Activated CD4-positive, alpha-beta T cell treated with anti-CD3 and anti-CD28 coated beads for 36 hours (primary cell): ENCODE measurements around the gene PCDHGB1. TPM values are rescaled to one million over a fixed set of nuclear protein-coding genes. Genes with fewer than 3 reads are reported as not detected.
"Not testable (repeated sequence)": the region's sequence is repeated elsewhere in the genome, so short reads cannot be mapped to it uniquely, and the experiment has no call there.

ENCODE experiments used
- ATAC-seq: fragments of 200-7000 bp; cut with Tn5 transposase; one replicate; pipeline ENCODE4 v1.10.0; 2021; ENCODE audit warnings: mild to moderate bottlenecking, moderate library complexity
- CTCF ChIA-PET: fragments of 350-600 bp; sonication (Branson Sonifier 250); formaldehyde crosslinking; loops from one replicate; lab custom pipeline; 2021; ENCODE audit warnings: antibody characterized with exemption; lab: Charles Lee
- POLR2A ChIA-PET: fragments of 350-600 bp; sonication (Branson Sonifier 250); formaldehyde crosslinking; loops from one replicate; lab custom pipeline; 2021; ENCODE audit warnings: antibody characterized with exemption, inconsistent platforms; lab: Charles Lee
- DNase-seq: peaks from one replicate; pipeline ENCODE4 v3.0.0-alpha.2; 2020
- H3K27ac Mint-ChIP-seq: one replicate; pipeline ENCODE4 v1.8.0; 2021; ENCODE audit warnings: mixed read lengths
- H3K27me3 Mint-ChIP-seq: one replicate; pipeline ENCODE4 v1.8.0; 2021; ENCODE audit warnings: mixed read lengths
- H3K36me3 Mint-ChIP-seq: one replicate; pipeline ENCODE4 v1.8.0; 2021; ENCODE audit warnings: low read depth, mixed read lengths
- H3K4me1 Mint-ChIP-seq: one replicate; pipeline ENCODE4 v1.8.0; 2021; ENCODE audit warnings: mixed read lengths
- H3K4me3 Mint-ChIP-seq: one replicate; pipeline ENCODE4 v1.8.0; 2021; ENCODE audit warnings: mild to moderate bottlenecking, moderate library complexity, mixed read lengths
- H3K9me3 Mint-ChIP-seq: one replicate; pipeline ENCODE4 v1.8.0; 2021; ENCODE audit warnings: low read depth, mixed read lengths
- intact Hi-C, 2 experiments: fragments of 100-400 bp; cut with DNase I in 1 of 2; cut with micrococcal nuclease in 1 of 2; formaldehyde crosslinking; loops; one replicate each; pipeline versions ENCODE4 v1.14.2 to v1.15.1; 2022 to 2024; cut with DNase I, micrococcal nuclease
- total RNA-seq, 2 experiments: library from RNA; stranded (reverse); gene quantifications; one replicate each; pipeline ENCODE4 v1.2.3, GENCODE V29; 2021

Gene PCDHGB1
- total RNA-seq, 2 experiments from 2014 or later = not detected

DNA sequence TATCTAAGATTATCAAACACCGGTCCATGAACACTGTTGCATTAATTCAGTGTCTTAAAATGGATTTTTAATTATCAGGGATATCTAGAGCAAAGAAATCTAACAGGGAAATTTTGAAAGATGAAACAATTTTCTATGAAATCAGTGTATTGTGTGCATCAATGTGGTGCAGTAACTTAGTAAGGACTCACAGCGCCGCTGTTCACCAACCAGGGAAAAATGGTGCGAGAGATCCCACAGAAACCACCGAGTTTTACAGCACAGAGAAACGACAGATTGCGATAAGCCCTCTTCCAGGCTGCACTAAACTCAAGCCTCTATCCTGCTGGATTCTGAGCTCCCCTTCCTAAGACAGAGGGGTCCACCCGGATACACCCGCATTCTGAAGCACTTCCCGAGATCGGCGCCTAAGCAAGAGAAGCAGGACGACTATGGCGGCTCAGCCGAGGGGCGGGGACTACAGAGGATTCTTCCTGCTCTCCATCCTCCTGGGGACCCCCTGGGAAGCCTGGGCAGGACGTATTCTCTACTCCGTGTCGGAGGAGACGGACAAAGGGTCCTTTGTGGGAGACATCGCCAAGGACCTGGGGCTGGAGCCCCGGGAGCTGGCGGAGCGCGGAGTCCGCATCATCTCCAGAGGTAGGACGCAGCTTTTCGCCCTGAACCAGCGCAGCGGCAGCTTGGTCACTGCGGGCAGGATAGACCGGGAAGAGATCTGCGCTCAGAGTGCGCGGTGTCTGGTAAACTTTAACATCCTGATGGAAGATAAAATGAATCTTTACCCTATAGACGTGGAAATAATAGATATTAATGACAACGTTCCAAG lies 32.8 kb downstream of the PCDHGB1 start, which contains the start of gene PCDHGA7:
TSS of gene PCDHGA7 (plus strand) at position 274 of the 826 bp plus-strand sequence. CDS start at position 432, 158 bp downstream.
- H3K36me3 Mint-ChIP-seq = peaks cover 10% of the 10 kb centered on the region
- H3K4me1 Mint-ChIP-seq = no peaks in the 10 kb centered on the region
- CTCF ChIA-PET = interaction anchor here (0.7 kb wide), 1 partner anchor 187 kb away, joined by 3 read pairs; no protein-coding TSS in a partner anchor
- peaks cover 27% of the 10 kb centered on the region for H3K9me3 Mint-ChIP-seq
- intact Hi-C loops = no loop called here
- POLR2A ChIA-PET = no interaction called here
- peak within 1 kb of the TSS; percentile 47 for H3K4me3 Mint-ChIP-seq
- no peak for DNase-seq
- ATAC-seq = no peak
- no peak within 1 kb of the TSS for H3K27ac Mint-ChIP-seq
- H3K27me3 Mint-ChIP-seq = peaks cover 64% of the 10 kb centered on the region

DNA sequence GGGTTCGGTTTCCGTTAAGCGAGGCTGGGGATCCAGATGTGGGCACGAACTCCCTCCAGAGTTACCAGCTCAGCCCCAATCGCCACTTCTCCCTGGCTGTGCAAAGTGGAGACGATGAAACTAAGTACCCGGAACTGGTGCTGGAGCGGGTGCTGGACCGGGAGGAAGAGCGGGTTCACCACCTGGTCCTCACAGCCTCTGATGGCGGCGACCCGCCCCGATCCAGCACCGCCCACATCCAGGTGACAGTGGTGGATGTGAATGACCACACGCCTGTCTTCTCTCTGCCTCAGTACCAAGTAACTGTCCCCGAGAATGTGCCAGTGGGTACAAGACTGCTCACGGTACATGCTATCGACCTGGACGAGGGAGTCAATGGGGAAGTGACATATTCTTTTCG lies 33.4 kb downstream of the PCDHGB1 start:
- DNase-seq (no peak), ATAC-seq (no peak)
- Mint-ChIP-seq H3K27me3 (peaks cover 66% of the 10 kb centered on the region), H3K4me1 (no peaks in the 10 kb centered on the region), H3K9me3 (peaks cover 29% of the 10 kb centered on the region), H3K36me3 (peaks cover 12% of the 10 kb centered on the region), H3K4me3 (no peak overlapping the region), H3K27ac (no peak overlapping the region)
- CTCF ChIA-PET = interaction anchor here (0.6 to 0.7 kb wide), 2 partner anchors 188 to 223 kb away, joined by 3 read pairs; no protein-coding TSS in a partner anchor
- intact Hi-C loops = no loop called here
- POLR2A ChIA-PET = no interaction called here

DNA sequence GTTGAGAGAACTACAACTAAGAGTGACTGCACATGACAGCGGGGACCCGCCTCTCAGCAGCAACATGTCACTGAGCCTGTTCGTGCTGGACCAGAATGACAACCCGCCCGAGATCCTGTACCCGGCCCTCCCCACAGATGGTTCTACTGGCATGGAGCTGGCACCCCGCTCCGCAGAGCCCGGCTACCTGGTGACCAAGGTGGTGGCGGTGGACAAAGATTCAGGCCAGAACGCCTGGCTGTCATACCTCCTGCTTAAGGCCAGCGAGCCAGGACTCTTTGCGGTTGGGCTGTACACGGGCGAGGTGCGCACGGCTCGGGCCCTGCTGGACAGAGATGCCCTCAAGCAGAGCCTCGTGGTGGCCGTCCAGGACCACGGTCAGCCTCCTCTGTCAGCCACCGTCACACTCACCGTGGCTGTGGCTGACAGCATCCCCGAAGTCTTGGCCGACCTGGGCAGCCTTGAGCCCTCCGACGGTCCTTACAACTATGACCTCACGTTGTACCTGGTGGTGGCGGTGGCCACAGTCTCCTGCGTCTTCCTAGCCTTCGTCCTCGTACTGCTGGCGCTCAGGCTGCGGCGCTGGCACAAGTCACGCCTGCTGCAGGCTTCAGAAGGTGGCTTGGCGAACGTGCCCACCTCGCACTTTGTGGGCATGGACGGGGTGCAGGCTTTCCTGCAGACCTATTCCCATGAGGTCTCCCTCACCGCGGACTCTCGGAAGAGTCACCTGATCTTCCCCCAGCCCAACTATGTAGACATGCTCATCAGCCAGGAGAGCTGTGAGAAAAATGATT lies 34.8 kb downstream of the PCDHGB1 start:
- peaks cover 70% of the 10 kb centered on the region for H3K27me3 Mint-ChIP-seq
- ATAC-seq (no peak), DNase-seq (no peak)
- peaks cover 35% of the 10 kb centered on the region for H3K9me3 Mint-ChIP-seq
- no peak overlapping the region for H3K27ac Mint-ChIP-seq
- no peak overlapping the region for H3K4me3 Mint-ChIP-seq
- no peaks in the 10 kb centered on the region for H3K4me1 Mint-ChIP-seq
- intact Hi-C loops = no loop called here
- CTCF ChIA-PET = no interaction called here
- POLR2A ChIA-PET = no interaction called here
- H3K36me3 Mint-ChIP-seq = peaks cover 15% of the 10 kb centered on the region

DNA sequence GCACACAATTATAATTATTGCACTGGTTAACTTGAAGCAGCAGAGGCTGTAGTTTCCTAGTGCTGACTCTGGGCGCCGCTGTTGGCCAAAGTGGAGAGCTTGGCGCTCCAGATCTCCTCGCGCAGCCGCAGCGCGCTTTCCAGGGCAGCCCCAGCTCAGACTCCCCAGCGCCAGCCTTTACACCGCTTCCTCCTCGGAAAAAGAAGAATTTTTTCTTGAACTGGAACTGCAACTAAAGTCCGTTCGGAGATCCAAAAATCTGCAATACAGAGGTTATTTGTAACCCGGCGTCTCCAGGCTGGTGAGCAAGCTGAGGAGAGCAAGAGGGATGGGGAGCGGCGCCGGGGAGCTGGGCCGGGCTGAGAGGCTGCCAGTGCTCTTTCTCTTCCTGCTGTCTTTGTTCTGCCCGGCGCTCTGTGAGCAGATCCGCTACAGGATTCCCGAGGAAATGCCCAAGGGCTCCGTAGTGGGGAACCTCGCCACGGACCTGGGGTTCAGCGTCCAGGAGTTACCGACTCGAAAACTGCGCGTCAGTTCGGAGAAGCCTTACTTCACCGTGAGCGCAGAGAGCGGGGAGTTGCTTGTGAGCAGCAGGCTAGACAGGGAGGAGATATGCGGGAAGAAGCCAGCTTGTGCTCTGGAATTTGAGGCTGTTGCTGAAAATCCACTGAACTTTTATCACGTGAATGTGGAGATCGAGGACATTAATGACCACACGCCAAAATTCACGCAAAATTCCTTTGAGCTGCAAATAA lies 37.8 kb downstream of the PCDHGB1 start, which contains the start of gene PCDHGB4:
TSS of gene PCDHGB4 (plus strand) at position 142 of the 755 bp plus-strand sequence. CDS start at position 329, 187 bp downstream.
- Mint-ChIP-seq H3K36me3 (peaks cover 18% of the 10 kb centered on the region), H3K4me3 (peak within 1 kb of the TSS; percentile 23), H3K27me3 (peaks cover 71% of the 10 kb centered on the region), H3K9me3 (peaks cover 42% of the 10 kb centered on the region)
- CTCF ChIA-PET = interaction anchor here (1.2 to 1.3 kb wide), 2 partner anchors 10 to 43 kb away, joined by 3 read pairs; partner anchors contain the start of gene PCDHGB5
- ATAC-seq = peak; percentile 68
- H3K4me1 Mint-ChIP-seq, H3K27ac Mint-ChIP-seq, intact Hi-C loops: not testable (repeated sequence)
- DNase-seq = peak; percentile 56
- POLR2A ChIA-PET = interaction anchor here (0.6 kb wide), 1 partner anchor 127 kb away, joined by 3 read pairs; no protein-coding TSS in a partner anchor

DNA sequence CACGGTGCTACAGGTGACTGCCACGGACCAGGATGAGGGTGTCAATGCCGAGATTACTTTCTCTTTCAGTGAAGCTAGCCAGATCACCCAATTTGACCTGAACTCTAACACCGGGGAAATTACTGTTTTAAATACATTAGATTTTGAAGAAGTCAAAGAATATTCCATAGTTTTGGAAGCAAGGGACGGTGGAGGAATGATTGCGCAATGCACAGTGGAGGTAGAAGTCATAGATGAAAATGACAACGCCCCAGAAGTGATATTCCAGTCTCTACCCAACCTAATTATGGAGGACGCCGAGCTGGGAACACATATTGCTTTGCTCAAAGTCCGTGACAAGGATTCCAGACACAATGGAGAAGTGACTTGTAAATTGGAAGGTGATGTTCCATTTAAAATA lies 38.8 kb downstream of the PCDHGB1 start:
- ChIA-PET CTCF (interaction anchor here (1.2 kb wide), 1 partner anchor 9 kb away, joined by 3 read pairs; the partner anchor contains the start of gene PCDHGB5), POLR2A (no interaction called here)
- DNase-seq (no peak), ATAC-seq (no peak)
- peaks cover 69% of the 10 kb centered on the region for H3K27me3 Mint-ChIP-seq
- no peak overlapping the region for H3K4me3 Mint-ChIP-seq
- no peaks in the 10 kb centered on the region for H3K4me1 Mint-ChIP-seq
- peaks cover 43% of the 10 kb centered on the region for H3K9me3 Mint-ChIP-seq
- intact Hi-C loops = no loop called here
- peaks cover 21% of the 10 kb centered on the region for H3K36me3 Mint-ChIP-seq
- H3K27ac Mint-ChIP-seq = no peak overlapping the region

DNA sequence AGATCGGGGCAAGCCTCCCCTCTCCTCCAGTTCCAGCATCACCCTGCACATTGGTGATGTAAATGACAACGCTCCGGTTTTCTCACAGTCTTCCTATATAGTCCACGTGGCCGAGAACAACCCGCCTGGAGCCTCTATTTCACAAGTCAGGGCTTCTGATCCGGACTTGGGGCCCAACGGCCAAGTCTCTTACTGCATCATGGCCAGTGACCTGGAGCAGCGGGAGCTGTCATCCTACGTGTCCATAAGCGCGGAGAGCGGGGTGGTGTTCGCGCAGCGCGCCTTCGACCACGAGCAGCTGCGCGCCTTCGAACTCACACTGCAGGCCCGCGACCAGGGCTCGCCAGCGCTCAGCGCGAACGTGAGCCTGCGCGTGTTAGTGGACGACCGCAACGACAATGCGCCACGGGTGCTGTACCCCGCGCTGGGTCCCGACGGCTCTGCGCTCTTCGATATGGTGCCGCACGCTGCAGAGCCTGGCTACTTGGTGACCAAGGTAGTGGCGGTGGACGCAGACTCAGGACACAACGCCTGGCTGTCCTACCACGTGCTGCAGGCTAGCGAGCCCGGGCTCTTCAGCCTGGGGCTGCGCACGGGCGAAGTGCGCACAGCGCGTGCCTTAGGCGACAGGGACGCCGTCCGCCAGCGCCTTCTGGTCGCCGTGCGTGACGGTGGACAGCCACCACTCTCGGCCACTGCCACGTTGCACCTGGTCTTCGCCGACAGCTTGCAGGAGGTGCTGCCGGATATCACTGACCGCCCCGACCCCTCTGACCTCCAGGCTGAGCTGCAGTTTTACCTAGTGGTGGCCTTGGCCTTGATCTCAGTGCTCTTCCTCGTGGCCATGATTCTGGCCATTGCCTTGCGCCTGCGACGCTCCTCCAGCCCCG lies 39.5 kb downstream of the PCDHGB1 start:
- POLR2A ChIA-PET = no interaction called here
- CTCF ChIA-PET = interaction anchor here (0.6 to 2.6 kb wide), 4 partner anchors 14 to 124 kb away, joined by 3 to 7 read pairs (median 4); partner anchors contain the start of gene PCDHGA4
- peaks cover 43% of the 10 kb centered on the region for H3K9me3 Mint-ChIP-seq

DNA sequence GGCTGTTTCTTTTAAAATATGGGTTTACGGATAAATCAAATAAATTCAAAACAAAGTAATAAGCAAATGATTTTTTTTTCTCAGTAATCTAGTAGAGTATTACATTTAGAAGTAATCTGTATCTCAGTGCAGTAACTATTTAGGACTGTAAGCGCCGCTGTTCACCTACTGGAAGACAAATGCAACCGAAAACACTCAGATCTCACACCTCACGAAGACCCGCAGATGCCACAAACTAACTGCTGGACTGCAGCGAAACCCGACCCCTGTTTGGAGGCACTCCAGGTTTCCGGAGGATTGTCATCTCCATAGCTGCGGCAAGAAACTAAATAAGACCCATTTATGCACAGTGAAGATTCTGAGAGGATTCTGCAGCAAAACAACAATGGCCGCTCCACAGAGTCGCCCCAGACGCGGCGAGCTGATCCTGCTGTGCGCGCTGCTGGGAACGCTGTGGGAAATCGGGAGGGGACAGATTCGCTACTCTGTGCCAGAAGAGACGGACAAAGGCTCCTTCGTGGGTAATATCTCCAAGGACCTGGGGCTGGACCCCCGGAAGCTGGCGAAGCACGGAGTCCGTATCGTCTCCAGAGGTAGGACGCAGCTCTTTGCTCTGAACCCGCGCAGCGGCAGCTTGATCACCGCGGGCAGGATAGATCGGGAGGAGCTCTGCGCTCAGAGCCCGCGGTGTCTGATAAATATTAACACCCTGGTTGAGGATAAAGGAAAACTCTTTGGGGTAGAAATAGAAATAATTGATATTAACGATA lies 42.7 kb downstream of the PCDHGB1 start, which contains the start of gene PCDHGA8:
TSS of gene PCDHGA8 (plus strand) at position 205 of the 770 bp plus-strand sequence. CDS start at position 386, 181 bp downstream.
- H3K4me3 Mint-ChIP-seq = no peak within 1 kb of the TSS
- DNase-seq (no peak), ATAC-seq (no peak)
- H3K9me3 Mint-ChIP-seq = peaks cover 38% of the 10 kb centered on the region
- no peaks in the 10 kb centered on the region for H3K4me1 Mint-ChIP-seq
- peaks cover 29% of the 10 kb centered on the region for H3K36me3 Mint-ChIP-seq
- intact Hi-C loops = no loop called here
- POLR2A ChIA-PET = interaction anchor here (0.6 kb wide), 1 partner anchor 62 kb away, joined by 4 read pairs; the partner anchor contains the start of gene PCDHGA1
- no peak within 1 kb of the TSS for H3K27ac Mint-ChIP-seq
- CTCF ChIA-PET = interaction anchor here (0.7 to 1.3 kb wide), 3 partner anchors 28 to 475 kb away, joined by 3 to 4 read pairs (median 3); partner anchors contain the start of genes PCDHGA2 and PCDHGA5
- H3K27me3 Mint-ChIP-seq = peaks cover 60% of the 10 kb centered on the region

More for the DNA sequence above, 39.5 kb downstream of the PCDHGB1 start:
- ATAC-seq (no peak), DNase-seq (no peak)
- Mint-ChIP-seq H3K27ac (no peak overlapping the region), H3K4me1 (no peaks in the 10 kb centered on the region), H3K4me3 (no peak overlapping the region), H3K27me3 (peaks cover 69% of the 10 kb centered on the region), H3K36me3 (peaks cover 23% of the 10 kb centered on the region)
- intact Hi-C loops = no loop called here

DNA sequence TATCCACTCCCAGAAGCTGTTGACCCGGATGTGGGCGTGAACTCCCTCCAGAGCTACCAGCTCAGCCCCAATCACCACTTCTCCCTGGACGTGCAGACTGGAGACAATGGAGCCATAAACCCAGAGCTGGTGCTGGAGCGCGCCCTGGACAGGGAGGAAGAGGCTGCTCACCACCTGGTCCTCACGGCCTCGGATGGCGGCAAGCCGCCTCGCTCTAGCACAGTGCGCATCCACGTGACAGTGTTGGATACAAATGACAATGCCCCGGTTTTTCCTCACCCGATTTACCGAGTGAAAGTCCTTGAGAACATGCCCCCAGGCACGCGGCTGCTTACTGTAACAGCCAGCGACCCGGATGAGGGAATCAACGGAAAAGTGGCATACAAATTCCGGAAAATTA lies 43.4 kb downstream of the PCDHGB1 start:
- ChIA-PET CTCF (interaction anchor here (0.7 to 1.3 kb wide), 2 partner anchors 55 to 476 kb away, joined by 3 to 4 read pairs; partner anchors contain the start of gene PCDHGA2), POLR2A (no interaction called here)
- ATAC-seq (no peak), DNase-seq (no peak)
- Mint-ChIP-seq H3K27ac (no peak overlapping the region), H3K27me3 (peaks cover 58% of the 10 kb centered on the region), H3K4me3 (no peak overlapping the region), H3K9me3 (peaks cover 36% of the 10 kb centered on the region), H3K36me3 (peaks cover 27% of the 10 kb centered on the region), H3K4me1 (no peaks in the 10 kb centered on the region)
- intact Hi-C loops = no loop called here

DNA sequence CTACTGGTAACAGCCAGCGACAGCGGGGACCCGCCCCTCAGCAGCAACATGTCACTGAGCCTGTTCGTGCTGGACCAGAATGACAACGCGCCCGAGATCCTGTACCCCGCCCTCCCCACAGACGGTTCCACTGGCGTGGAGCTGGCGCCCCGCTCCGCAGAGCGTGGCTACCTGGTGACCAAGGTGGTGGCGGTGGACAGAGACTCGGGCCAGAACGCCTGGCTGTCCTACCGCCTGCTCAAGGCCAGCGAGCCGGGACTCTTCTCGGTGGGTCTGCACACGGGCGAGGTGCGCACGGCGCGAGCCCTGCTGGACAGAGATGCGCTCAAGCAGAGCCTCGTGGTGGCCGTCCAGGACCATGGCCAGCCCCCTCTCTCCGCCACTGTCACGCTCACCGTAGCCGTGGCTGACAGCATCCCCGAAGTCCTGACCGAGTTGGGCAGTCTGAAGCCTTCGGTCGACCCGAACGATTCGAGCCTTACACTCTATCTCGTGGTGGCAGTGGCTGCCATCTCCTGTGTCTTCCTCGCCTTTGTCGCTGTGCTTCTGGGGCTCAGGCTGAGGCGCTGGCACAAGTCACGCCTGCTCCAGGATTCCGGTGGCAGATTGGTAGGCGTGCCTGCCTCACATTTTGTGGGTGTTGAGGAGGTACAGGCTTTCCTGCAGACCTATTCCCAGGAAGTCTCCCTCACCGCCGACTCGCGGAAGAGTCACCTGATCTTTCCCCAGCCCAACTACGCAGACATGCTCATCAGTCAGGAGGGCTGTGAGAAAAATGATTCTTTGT lies 44.7 kb downstream of the PCDHGB1 start:
- Mint-ChIP-seq H3K36me3 (peaks cover 28% of the 10 kb centered on the region), H3K27me3 (peaks cover 57% of the 10 kb centered on the region), H3K9me3 (peaks cover 27% of the 10 kb centered on the region)
- H3K27ac Mint-ChIP-seq, H3K4me1 Mint-ChIP-seq, H3K4me3 Mint-ChIP-seq, intact Hi-C loops, ATAC-seq, POLR2A ChIA-PET, DNase-seq: not testable (repeated sequence)
- CTCF ChIA-PET = interaction anchor here (1.2 to 1.5 kb wide), 2 partner anchors 163 to 169 kb away, joined by 3 to 5 read pairs; no protein-coding TSS in a partner anchor
